Tibial artery (tissue), 4 donors: Measurements from ENCODE around the gene CAMK2N1.

Experiments used
- DNase-seq, 2 donors: peaks; one replicate each; pipeline ENCODE4 v3.0.0-alpha.2; 2019
- H3K27ac ChIP-seq, 2 donors: fragments of 200-600 bp; sonication (generic) in 1 of 2; 1 replicate in 1 of 2; 2 replicates in 1 of 2; pipeline ENCODE4 v1.5.1; 2018 to 2019; ENCODE audit warnings: mild to moderate bottlenecking in 1 of 2
- H3K27me3 ChIP-seq, 2 donors: fragments of 200-600 bp; sonication (generic) in 1 of 2; one replicate each; pipeline versions ENCODE4 v1.5.1 to v1.6.0; 2016 to 2019
- H3K36me3 ChIP-seq, 3 donors: fragments of 200-600 bp; sonication (generic) in 2 of 3; one replicate each; pipeline ENCODE4 v1.5.1; 2016 to 2019; ENCODE audit warnings: mild to moderate bottlenecking in 2 of 3
- H3K4me1 ChIP-seq, 4 donors: fragments of 200-600 bp; sonication (generic) in 2 of 4; 1 replicate in 3 of 4; 2 replicates in 1 of 4; pipeline ENCODE4 v1.5.1; 2016 to 2019
- H3K4me3 ChIP-seq, 2 donors: fragments of 200-600 bp; sonication (generic) in 1 of 2; 1 replicate in 1 of 2; 2 replicates in 1 of 2; pipeline ENCODE4 v1.5.1; 2018 to 2019; ENCODE audit warnings: mild to moderate bottlenecking in 2 of 2
- H3K9me3 ChIP-seq, 3 donors: fragments of 200-600 bp; sonication (generic) in 1 of 3; one replicate each; pipeline ENCODE4 v1.5.1; 2016 to 2019
- CTCF ChIP-seq, 2 experiments: fragments of 200-600 bp in 1 of 2; fragments of 450-650 bp in 1 of 2; IDR thresholded peaks; one replicate each; pipeline ENCODE4 v1.5.1; 2017 to 2019; ENCODE audit warnings: antibody characterized with exemption in 2 of 2, mild to moderate bottlenecking in 1 of 2, moderate library complexity in 1 of 2
- intact Hi-C: fragments of 100-400 bp; cut with DNase I; formaldehyde crosslinking; loops from one replicate; pipeline ENCODE4 v1.15.0; 2023; ENCODE audit warnings: low total_unique reads

The CAMK2N1 gene

DNA sequence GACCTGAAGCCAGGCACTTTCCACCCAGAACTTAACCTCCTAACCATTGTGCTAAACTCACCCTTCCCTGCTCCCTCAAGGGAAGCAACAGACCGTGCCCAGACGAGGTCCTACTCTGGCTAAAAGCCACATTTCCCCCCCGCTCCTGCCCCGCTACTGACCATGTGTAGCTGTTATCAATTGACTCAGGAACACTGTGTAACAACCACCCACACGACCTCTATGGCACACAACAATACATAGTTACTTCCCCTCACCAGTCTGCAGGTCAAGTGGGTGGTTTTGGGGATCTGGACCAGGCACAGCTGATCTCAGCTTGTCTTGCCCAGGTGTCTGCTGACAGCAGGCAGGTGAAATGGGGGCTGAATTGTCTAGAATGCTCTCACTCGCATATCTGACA, 40.1 kb downstream of the CAMK2N1 start:
- intact Hi-C loops, result no loop called here
- H3K4me1 ChIP-seq, result no peaks in the 10 kb centered on the region
- no peak for TF ChIP-seq CTCF (IDR thresholded peaks at IDR 0.05)
- no peak overlapping the region for H3K4me3 ChIP-seq
- DNase-seq, result peak in 1 of 2 donors; percentile 39
- no peaks in the 10 kb centered on the region for H3K36me3 ChIP-seq
- H3K9me3 ChIP-seq, result no peaks in the 10 kb centered on the region
- H3K27me3 ChIP-seq, result peaks cover 0 to 43% of the 10 kb centered on the region in 2 donors
- no peak overlapping the region for H3K27ac ChIP-seq

- peaks cover 0 to 29% of the 10 kb centered on the region in 2 donors for H3K27me3 ChIP-seq
- intact Hi-C loops, result no loop called here
- TF ChIP-seq CTCF (IDR thresholded peaks at IDR 0.05), result no peak
- no peaks in the 10 kb centered on the region for H3K4me1 ChIP-seq
- H3K27ac ChIP-seq, result no peak overlapping the region
- no peak for DNase-seq
- no peaks in the 10 kb centered on the region for H3K9me3 ChIP-seq
- no peak overlapping the region for H3K4me3 ChIP-seq
- H3K36me3 ChIP-seq, result no peaks in the 10 kb centered on the region
These were observed 42.1 kb downstream of the CAMK2N1 start for GRCh38 chr1:20443703-20444586.

- H3K9me3 ChIP-seq, result no peaks in the 10 kb centered on the region
- no peak for DNase-seq
- H3K4me3 ChIP-seq, result no peak overlapping the region
- H3K36me3 ChIP-seq, result no peaks in the 10 kb centered on the region
- peaks cover 0 to 22% of the 10 kb centered on the region in 2 donors for H3K27me3 ChIP-seq
- intact Hi-C loops, result no loop called here
- H3K27ac ChIP-seq, result no peak overlapping the region
- TF ChIP-seq CTCF (IDR thresholded peaks at IDR 0.05), result no peak
- H3K4me1 ChIP-seq, result no peaks in the 10 kb centered on the region
These were observed 42.9 kb downstream of the CAMK2N1 start for GRCh38 chr1:20442920-20443625.

- intact Hi-C loops, result no loop called here
- no peaks in the 10 kb centered on the region for H3K9me3 ChIP-seq
- no peak overlapping the region for H3K4me3 ChIP-seq
- no peak for TF ChIP-seq CTCF (IDR thresholded peaks at IDR 0.05)
- H3K4me1 ChIP-seq, result no peaks in the 10 kb centered on the region
- no peak for DNase-seq
- no peaks in the 10 kb centered on the region for H3K36me3 ChIP-seq
- H3K27me3 ChIP-seq, result peaks cover 0 to 26% of the 10 kb centered on the region in 2 donors
- no peak overlapping the region for H3K27ac ChIP-seq
These were observed 45.2 kb downstream of the CAMK2N1 start for GRCh38 chr1:20440785-20441200.

GRCh38 chr1:20439282-20439681, 46.7 kb downstream of the CAMK2N1 start:
- H3K27ac ChIP-seq, result no peak overlapping the region
- H3K36me3 ChIP-seq, result no peaks in the 10 kb centered on the region
- intact Hi-C loops, result no loop called here

More at GRCh38 chr1:20439282-20439681, 46.7 kb downstream of the CAMK2N1 start:
- Histone ChIP-seq H3K27me3 (peaks cover 0 to 37% of the 10 kb centered on the region in 2 donors), H3K4me1 (no peaks in the 10 kb centered on the region), H3K9me3 (no peaks in the 10 kb centered on the region), H3K4me3 (no peak overlapping the region)
- DNase-seq, result no peak
- TF ChIP-seq CTCF (IDR thresholded peaks at IDR 0.05), result no peak
